ENCODE data around the gene PTGDR2.

PTGDR2 gene

DNA sequence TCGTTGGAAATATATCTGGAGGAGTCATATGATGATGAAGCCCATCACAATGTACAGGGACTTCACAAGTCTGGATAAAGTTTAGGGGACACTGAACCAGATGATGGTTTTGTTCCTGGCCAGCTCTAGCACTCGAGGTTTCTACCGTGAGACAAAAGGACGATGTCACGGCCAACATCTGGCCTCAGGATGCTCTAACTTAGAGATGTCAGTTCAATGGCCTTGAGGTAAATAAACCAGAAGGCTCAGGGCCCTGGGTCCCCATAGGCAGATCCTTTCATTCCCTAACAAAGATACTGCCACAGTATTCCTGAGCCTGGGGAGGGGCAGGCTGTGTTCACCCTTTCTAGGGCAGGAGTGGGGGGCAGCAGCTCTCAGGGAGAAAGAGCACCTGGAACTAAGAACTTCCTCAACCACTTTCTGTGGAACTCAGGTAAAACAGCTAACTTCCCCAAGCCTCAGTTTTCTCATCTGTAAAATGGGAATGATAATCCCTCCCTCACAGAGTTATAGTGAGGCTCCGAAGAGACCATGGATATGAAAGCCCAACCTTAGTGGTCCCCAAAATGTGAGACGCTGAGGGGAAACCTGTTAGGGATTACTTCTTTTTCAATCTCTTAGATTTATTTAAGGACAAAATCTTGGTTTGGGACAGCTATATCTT is 52.3 kb downstream of the PTGDR2 start:
- no peak for DNase-seq

- DNase-seq: no peak
Measured at GRCh38 chr11:60801194-60801593, 54.6 kb downstream of the PTGDR2 start.
